ENCODE results near the gene HDAC1.

DNA sequence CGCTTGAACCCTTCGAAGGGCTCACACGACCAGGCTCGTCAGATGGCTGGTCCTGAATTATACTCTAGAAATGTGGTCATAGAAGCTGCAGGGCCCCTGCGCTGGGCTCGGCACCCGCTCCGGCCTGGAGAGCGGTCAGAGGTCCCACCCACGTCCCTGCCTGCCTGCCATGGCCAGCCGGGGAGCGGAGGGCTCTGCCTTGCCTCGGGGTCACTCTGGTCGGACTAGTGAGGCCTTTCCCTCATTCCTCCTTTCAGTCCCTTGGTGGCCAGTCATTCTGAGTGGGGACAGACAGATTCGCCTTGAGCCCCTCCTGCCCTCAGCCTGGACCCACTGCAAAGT lies 44.7 kb downstream of the HDAC1 start:
- no peak for TF ChIP-seq POLR2A (IDR thresholded peaks at IDR 0.05)
- TF ChIP-seq, protein P1, sequence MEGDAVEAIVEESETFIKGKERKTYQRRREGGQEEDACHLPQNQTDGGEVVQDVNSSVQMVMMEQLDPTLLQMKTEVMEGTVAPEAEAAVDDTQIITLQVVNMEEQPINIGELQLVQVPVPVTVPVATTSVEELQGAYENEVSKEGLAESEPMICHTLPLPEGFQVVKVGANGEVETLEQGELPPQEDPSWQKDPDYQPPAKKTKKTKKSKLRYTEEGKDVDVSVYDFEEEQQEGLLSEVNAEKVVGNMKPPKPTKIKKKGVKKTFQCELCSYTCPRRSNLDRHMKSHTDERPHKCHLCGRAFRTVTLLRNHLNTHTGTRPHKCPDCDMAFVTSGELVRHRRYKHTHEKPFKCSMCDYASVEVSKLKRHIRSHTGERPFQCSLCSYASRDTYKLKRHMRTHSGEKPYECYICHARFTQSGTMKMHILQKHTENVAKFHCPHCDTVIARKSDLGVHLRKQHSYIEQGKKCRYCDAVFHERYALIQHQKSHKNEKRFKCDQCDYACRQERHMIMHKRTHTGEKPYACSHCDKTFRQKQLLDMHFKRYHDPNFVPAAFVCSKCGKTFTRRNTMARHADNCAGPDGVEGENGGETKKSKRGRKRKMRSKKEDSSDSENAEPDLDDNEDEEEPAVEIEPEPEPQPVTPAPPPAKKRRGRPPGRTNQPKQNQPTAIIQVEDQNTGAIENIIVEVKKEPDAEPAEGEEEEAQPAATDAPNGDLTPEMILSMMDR (IDR thresholded peaks at IDR 0.05 in 4 of 5, conservative IDR thresholded peaks at IDR 0.05 in 1 of 5), result no peak
